Ramos (cell line): ENCODE results near the gene AVPR2.

Experiments
- in situ Hi-C: fragments of 300-500 bp; cut with MboI; formaldehyde crosslinking; loops from one replicate; pipeline ENCODE4 v1.14.3; 2022; ENCODE audit warnings: low sequenced_read_pairs; ENCODE audit not compliant: unreplicated experiment

AVPR2 gene

GRCh38 chrX:153903991-153904957, at the start of gene AVPR2:
Gene AVPR2 (plus strand): TSS chrX:153904673. CDS start chrX:153905146, 473 bp downstream.
- in situ Hi-C loops = no loop called here

DNA sequence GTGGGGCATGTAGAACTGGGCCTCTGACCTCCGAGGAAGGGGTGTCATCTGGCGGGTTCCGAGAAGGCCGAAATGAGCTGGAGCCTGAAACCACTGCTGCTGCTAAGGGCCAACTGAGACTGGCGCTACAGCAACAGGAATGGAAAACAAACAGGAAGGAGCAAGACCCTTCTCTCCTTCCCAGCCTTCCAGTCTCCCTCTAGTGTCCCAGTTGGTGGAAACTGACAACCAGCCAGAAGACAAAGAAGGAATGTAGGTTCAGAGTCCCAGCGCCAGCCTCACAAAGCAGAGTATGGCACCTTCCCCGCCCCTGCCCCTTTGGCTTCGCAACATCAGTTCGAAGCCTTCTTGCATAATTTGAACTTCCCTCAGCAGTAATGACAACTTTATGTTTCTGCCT, 49.8 kb upstream of the AVPR2 start:
- in situ Hi-C loops = no loop called here

- in situ Hi-C loops = no loop called here
Measured at GRCh38 chrX:153857348-153857903, 47.0 kb upstream of the AVPR2 start.

- in situ Hi-C loops = no loop called here
Measured at GRCh38 chrX:153861151-153861550, 43.3 kb upstream of the AVPR2 start.

DNA sequence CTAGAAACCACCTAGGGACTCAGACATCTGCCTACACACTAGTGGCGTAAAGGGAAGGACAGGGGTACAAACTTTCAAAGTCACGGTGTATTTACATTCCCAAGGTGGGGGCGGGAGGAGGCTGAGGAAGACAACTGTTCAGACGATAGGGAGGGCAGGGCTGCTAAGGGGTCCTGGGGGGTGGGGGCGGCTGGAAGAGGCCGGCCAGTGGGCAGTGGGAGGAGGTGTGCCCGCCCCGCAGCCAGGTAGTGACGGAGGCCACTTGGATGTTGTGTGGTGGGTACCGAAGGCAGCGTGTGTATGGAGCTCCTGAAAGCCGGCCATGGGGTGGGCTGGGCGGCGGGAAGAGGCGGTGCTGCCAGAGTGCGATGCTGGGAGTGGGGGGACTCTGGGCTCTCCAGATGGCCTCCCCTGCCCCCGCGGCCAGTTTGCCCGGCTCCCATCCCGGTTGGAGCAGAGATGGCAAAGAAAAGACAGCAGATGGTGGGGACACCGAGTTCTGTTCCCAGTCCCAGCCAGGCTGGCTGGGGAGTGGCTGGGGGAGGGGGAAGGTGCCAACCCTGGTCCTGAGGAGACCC, 42.7 kb upstream of the AVPR2 start:
- in situ Hi-C loops = no loop called here

GRCh38 chrX:153862369-153863250, 41.9 kb upstream of the AVPR2 start:
- in situ Hi-C loops = no loop called here

- in situ Hi-C loops = no loop called here
Measured at GRCh38 chrX:153863251-153863991, 41.1 kb upstream of the AVPR2 start.

DNA sequence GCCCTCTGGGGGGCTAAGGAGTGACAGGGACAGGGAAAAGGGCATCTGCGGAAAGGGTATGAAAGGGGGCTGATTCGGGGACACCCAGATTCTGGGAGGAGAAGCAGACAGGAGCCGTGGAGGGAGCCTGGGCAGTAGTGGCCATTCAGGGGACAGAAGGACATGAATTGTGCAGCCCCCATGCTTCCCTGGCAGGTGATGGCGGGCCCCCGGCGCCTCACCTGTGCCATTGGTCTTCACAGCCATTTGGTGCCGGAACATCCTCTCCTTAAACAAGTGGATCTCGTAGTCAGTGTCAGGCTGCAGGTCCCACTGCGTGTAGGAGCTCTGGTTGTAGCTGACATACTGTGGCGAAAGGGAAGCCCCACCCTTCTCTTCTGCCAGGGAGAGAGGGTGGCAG, 40.4 kb upstream of the AVPR2 start:
- in situ Hi-C loops = no loop called here

DNA sequence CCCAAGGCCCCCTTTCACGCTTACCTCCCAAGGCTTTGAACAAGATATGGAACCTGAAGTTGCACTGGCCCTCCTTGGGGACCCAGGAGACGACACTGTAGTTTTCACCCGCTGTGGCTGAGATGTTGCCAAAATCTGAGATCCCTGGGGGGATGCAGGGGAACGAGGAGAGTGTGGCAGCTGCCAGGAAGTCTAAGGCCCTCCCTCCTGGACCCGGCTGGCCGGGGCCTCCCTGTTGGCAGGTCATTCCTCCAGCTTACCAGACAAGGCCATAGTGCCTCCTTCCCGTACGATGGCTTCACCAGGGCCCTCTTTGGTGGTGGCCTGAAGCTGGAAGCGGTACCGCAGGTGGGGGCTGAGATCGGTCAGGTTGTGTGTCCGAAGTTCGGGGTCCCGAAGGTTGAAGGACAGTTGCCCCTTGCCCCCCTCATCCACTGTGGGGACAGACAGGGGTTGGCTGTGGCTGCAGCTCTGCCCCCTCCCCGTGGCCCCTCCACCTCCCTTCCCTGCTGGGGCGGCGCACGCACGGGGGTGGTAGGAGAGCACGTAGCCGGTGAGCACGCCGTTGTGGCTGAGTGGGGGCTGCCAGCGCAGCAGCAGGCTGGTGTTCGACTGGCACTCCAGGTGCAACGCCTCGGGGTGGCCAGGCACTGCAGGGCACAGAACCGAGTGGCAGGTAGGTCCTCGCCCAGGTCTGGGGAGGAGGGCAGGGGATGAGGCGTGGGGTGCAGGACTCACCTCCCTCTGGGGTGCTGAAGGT, 39.7 kb upstream of the AVPR2 start:
- in situ Hi-C loops = no loop called here

DNA sequence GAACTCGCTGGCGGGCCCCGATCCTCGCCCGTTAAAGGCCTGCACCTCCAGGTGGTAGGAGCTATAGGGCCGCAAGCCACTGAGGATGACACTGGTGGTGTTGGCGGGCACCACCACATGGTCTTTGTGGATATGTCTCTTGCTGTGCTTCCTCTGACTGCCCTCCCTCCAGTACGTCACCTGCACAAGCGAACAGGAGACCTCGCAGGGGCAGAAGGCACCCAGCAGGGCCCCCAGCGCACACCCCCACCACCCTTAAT, 39.2 kb upstream of the AVPR2 start:
- in situ Hi-C loops = no loop called here

- in situ Hi-C loops = no loop called here
Measured at GRCh38 chrX:153865685-153866084, 38.8 kb upstream of the AVPR2 start.

- in situ Hi-C loops = no loop called here
Measured at GRCh38 chrX:153866302-153867019, 38.0 kb upstream of the AVPR2 start.

DNA sequence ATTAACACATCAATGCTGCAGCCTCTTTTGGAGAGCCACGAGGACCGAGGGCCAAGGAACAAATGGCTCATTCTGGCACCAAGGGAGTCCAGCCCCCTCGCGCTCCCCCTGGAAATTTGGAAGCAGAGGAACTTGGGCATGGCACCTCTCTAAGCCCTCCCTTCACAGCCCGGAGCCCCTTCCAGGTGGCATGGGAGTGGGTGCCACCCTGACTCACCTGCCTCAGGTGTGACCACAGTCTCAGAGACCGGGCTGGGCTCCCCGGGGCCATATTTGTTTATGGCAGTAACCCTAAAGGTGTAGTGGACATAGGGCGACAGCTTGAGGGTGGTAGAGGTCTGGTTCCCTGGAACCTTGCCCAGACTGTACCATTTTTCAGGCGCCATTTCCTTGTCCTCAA, 37.3 kb upstream of the AVPR2 start:
- in situ Hi-C loops = no loop called here

DNA sequence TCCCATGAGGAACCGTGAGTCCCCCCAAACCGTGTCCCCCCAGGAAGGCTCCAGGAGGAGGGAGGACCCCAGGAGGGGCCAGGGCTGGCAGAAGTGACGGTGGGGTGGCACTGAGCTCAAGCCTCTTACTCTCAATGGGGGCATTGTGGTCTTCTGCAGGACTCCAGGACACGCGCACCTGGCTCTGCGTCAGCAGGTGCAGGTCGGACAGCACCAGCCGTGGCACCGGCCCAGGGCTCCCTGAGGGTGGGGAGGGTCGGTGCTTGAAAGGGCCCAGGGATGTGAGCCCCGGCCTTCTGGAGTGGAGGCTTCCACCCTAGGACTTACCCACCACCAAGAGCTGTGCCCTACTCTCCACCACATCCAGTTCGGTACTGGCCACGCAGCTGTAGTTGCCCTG, 36.8 kb upstream of the AVPR2 start:
- in situ Hi-C loops = no loop called here

- in situ Hi-C loops = no loop called here
Measured at GRCh38 chrX:153868576-153869472, 35.6 kb upstream of the AVPR2 start.

GRCh38 chrX:153869473-153870287, 34.8 kb upstream of the AVPR2 start:
- in situ Hi-C loops = no loop called here

DNA sequence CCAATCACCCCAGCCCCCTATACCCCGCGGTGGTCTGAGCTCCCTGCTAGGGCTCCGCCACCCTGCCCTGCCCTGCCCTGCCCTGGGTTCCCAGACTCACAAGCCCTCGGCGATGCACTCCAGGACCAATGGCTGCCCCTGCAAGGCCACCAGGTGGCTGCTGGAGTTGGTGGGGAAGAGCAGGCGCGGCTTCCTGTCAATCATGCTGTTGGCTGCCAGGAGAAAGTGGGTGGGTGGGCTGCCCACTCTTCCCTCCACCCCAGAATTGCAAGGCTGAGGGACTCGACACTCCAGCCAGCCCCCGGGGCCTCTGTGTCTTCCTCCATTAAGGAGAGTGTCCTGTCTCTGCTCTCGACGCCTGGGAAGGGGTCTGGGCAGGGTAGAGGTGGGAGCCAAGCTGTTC, 34.2 kb upstream of the AVPR2 start:
- in situ Hi-C loops = no loop called here
